Body of pancreas (tissue), 4 donors: ENCODE results near the gene ASTN1. TPM values are rescaled to one million over a fixed set of nuclear protein-coding genes. Genes with fewer than 3 reads are reported as not detected.

Experiments
- ATAC-seq: fragments of 150-250 bp; one replicate; pipeline ENCODE4 v1.9.1; 2016
- DNase-seq, 4 donors: peaks; one replicate each; pipeline ENCODE4 v3.0.0-alpha.2; 2019
- H3K27ac ChIP-seq, 4 donors: fragments of 200-600 bp; sonication (generic); 1 replicate in 3 of 4; 2 replicates in 1 of 4; pipeline versions ENCODE4 v1.5.1 to v1.6.1; 2016 to 2019; ENCODE audit warnings: mild to moderate bottlenecking in 1 of 4, mixed read lengths in 1 of 4, moderate library complexity in 1 of 4
- H3K27me3 ChIP-seq, 2 donors: fragments of 200-600 bp; sonication (generic); one replicate each; pipeline ENCODE4 v1.6.0; 2016; ENCODE audit warnings: mild to moderate bottlenecking in 1 of 2
- H3K36me3 ChIP-seq, 2 donors: fragments of 200-600 bp; sonication (generic); replicated peaks in 1 of 2; 2 replicates each; pipeline ENCODE4 v1.5.1; 2016; ENCODE audit warnings: low read depth in 2 of 2; ENCODE audit not compliant: insufficient read depth in 1 of 2
- H3K4me1 ChIP-seq: fragments of 200-600 bp; sonication (generic); one replicate; pipeline ENCODE4 v1.6.0; 2016
- H3K4me3 ChIP-seq, 2 donors: fragments of 200-600 bp; sonication (generic); 1 replicate in 1 of 2; 2 replicates in 1 of 2; pipeline ENCODE4 v1.5.1; 2016 to 2019
- H3K9me3 ChIP-seq, 3 donors: fragments of 200-600 bp; sonication (generic); 1 replicate in 2 of 3; 2 replicates in 1 of 3; pipeline ENCODE4 v1.5.1; 2016
- POLR2A ChIP-seq, 3 donors: fragments of 450-650 bp; IDR thresholded peaks; one replicate each; pipeline ENCODE4 v1.6.1; 2016; ENCODE audit warnings: antibody characterized with exemption in 3 of 3, mild to moderate bottlenecking in 2 of 3
- WGBS, 2 donors: methylation state at CpG; one replicate each; pipeline ENCODE4 v1.1.5; 2017; 5-methylcytosine and 5-hydroxymethylcytosine counted together
- intact Hi-C: fragments of 100-400 bp; cut with DNase I; formaldehyde crosslinking; loops from one replicate; pipeline ENCODE4 v1.15.1; 2023
- total RNA-seq, 2 donors: library from RNA; depleted of rRNA; stranded (reverse); fragments of >200 nt; gene quantifications; one replicate each; pipeline ENCODE4 v1.1.0, GENCODE V29; 2016
- TF ChIP-seq, protein P1 (sequence below), 7 experiments: fragments of 450-650 bp in 4 of 7; fragments of 200-600 bp in 3 of 7; sonication (generic) in 3 of 7; IDR thresholded peaks; one replicate each; pipeline ENCODE4 v1.5.1; 2016 to 2019; ENCODE audit warnings: antibody characterized with exemption in 7 of 7

Gene ASTN1
- total RNA-seq, 2 donors from 2014 or later = 0.66 to 0.78 TPM

GRCh38 chr1:176878750-176879536 is 285.6 kb downstream of the ASTN1 start:
- TF ChIP-seq, protein P1, sequence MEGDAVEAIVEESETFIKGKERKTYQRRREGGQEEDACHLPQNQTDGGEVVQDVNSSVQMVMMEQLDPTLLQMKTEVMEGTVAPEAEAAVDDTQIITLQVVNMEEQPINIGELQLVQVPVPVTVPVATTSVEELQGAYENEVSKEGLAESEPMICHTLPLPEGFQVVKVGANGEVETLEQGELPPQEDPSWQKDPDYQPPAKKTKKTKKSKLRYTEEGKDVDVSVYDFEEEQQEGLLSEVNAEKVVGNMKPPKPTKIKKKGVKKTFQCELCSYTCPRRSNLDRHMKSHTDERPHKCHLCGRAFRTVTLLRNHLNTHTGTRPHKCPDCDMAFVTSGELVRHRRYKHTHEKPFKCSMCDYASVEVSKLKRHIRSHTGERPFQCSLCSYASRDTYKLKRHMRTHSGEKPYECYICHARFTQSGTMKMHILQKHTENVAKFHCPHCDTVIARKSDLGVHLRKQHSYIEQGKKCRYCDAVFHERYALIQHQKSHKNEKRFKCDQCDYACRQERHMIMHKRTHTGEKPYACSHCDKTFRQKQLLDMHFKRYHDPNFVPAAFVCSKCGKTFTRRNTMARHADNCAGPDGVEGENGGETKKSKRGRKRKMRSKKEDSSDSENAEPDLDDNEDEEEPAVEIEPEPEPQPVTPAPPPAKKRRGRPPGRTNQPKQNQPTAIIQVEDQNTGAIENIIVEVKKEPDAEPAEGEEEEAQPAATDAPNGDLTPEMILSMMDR (IDR thresholded peaks at IDR 0.05) = no peak
- TF ChIP-seq POLR2A (IDR thresholded peaks at IDR 0.05) = no peak
- intact Hi-C loops = no loop called here
- H3K4me1 ChIP-seq = no peaks in the 10 kb centered on the region
- WGBS, 2 donors = 79 to 87% methylated on average over 8 to 11 of the region's 12 CpGs
- no peak overlapping the region for H3K27ac ChIP-seq
- no peaks in the 10 kb centered on the region for H3K9me3 ChIP-seq
- H3K4me3 ChIP-seq = no peak overlapping the region
- no peak for ATAC-seq
- H3K27me3 ChIP-seq = no peaks in the 10 kb centered on the region
- no peak for DNase-seq
- H3K36me3 ChIP-seq = no peaks in the 10 kb centered on the region

DNA sequence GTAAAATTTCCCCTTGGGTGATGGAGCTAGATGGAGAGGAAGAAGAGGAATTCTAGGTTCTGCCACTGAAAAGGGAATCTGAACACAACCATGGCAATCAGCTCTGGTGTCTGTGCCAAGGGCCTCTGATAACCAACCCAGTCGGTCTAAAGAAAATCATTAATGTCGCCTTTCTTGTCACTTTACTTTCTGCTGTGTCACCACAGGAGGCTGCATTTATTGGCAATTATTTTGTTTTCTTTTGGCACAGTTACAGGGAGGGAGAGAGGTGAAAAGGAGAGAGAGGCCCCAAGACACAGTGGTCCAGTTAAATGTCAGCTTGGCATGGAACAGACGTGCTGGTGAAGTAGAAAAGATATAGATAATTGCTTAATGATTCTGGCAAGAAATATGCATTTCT is 287.0 kb downstream of the ASTN1 start:
- Histone ChIP-seq H3K36me3 (no peaks in the 10 kb centered on the region), H3K4me1 (no peaks in the 10 kb centered on the region), H3K27me3 (no peaks in the 10 kb centered on the region), H3K27ac (no peak overlapping the region), H3K4me3 (no peak overlapping the region), H3K9me3 (no peaks in the 10 kb centered on the region)
- TF ChIP-seq POLR2A (IDR thresholded peaks at IDR 0.05) = no peak
- TF ChIP-seq, protein P1 (IDR thresholded peaks at IDR 0.05) = no peak
- 5 to 14% methylated on average over 3 of the region's 3 CpGs for WGBS, 2 donors
- ATAC-seq (no peak), DNase-seq (no peak)
- intact Hi-C loops = no loop called here

GRCh38 chr1:176876966-176877515 is 287.5 kb downstream of the ASTN1 start:
- Histone ChIP-seq H3K36me3 (no peaks in the 10 kb centered on the region), H3K4me3 (no peak overlapping the region), H3K9me3 (no peaks in the 10 kb centered on the region), H3K27me3 (no peaks in the 10 kb centered on the region), H3K4me1 (no peaks in the 10 kb centered on the region), H3K27ac (no peak overlapping the region)
- intact Hi-C loops = no loop called here
- 78 to 88% methylated on average over 4 of the region's 4 CpGs for WGBS, 2 donors
- no peak for TF ChIP-seq POLR2A (IDR thresholded peaks at IDR 0.05)
- TF ChIP-seq, protein P1 (IDR thresholded peaks at IDR 0.05) = no peak
- DNase-seq = no peak
- no peak for ATAC-seq

- Histone ChIP-seq H3K27me3 (no peaks in the 10 kb centered on the region), H3K9me3 (no peaks in the 10 kb centered on the region), H3K4me3 (no peak overlapping the region), H3K36me3 (no peaks in the 10 kb centered on the region), H3K27ac (no peak overlapping the region), H3K4me1 (no peaks in the 10 kb centered on the region)
- WGBS, 2 donors = 82 to 89% methylated on average over 4 of the region's 4 CpGs
- no peak for TF ChIP-seq POLR2A (IDR thresholded peaks at IDR 0.05)
- TF ChIP-seq, protein P1 (IDR thresholded peaks at IDR 0.05) = no peak
- DNase-seq (no peak), ATAC-seq (no peak)
- intact Hi-C loops = loop anchor here (10.0 kb wide), 1 partner anchor 495 kb away; no protein-coding TSS in a partner anchor
Measured at GRCh38 chr1:176869577-176869976, 294.9 kb downstream of the ASTN1 start.
